Activated T-cell treated with anti-CD3 and anti-CD28 coated beads for 24 hours (primary cell): ENCODE measurements around the gene CFAP65.

Source experiments
- DNase-seq: peaks from one replicate; pipeline ENCODE4 v3.0.0-alpha.2; 2020; ENCODE audit warnings: low read depth

CFAP65 gene

GRCh38 chr2:218990612-218991011 lies 50.7 kb downstream of the CFAP65 start:
- DNase-seq = no peak

- DNase-seq = no peak
These were observed 51.3 kb downstream of the CFAP65 start for GRCh38 chr2:218990052-218990451.

- no peak for DNase-seq
These were observed 52.7 kb downstream of the CFAP65 start for GRCh38 chr2:218988650-218989049.

- no peak for DNase-seq
These were observed 53.2 kb downstream of the CFAP65 start for GRCh38 chr2:218988164-218988563.

- DNase-seq = no peak
These were observed 55.1 kb downstream of the CFAP65 start for GRCh38 chr2:218986148-218986761.

- no peak for DNase-seq
These were observed 55.8 kb downstream of the CFAP65 start for GRCh38 chr2:218985325-218986091.

GRCh38 chr2:218985021-218985324 lies 56.3 kb downstream of the CFAP65 start, which contains the start of gene FEV:
Gene FEV, minus strand, starts transcription at chr2:218985184. Its CDS starts 109 bp downstream, at chr2:218985075.
- DNase-seq = no peak

GRCh38 chr2:218984239-218985020 lies 56.9 kb downstream of the CFAP65 start:
- no peak for DNase-seq

- DNase-seq = no peak
These were observed 57.4 kb downstream of the CFAP65 start for GRCh38 chr2:218983934-218984238.

- no peak for DNase-seq
These were observed 57.9 kb downstream of the CFAP65 start for GRCh38 chr2:218983263-218983933.

GRCh38 chr2:218982586-218983262 lies 58.6 kb downstream of the CFAP65 start:
- DNase-seq = no peak

- DNase-seq = no peak
These were observed 59.3 kb downstream of the CFAP65 start for GRCh38 chr2:218981881-218982585.

GRCh38 chr2:218981390-218981880 lies 59.9 kb downstream of the CFAP65 start:
- no peak for DNase-seq

GRCh38 chr2:218980735-218981389 lies 60.5 kb downstream of the CFAP65 start:
- DNase-seq = no peak

- DNase-seq = peak; percentile 81
These were observed 61.2 kb downstream of the CFAP65 start for GRCh38 chr2:218979846-218980734.

- no peak for DNase-seq
These were observed 66.1 kb downstream of the CFAP65 start for GRCh38 chr2:218975060-218975777.

GRCh38 chr2:218970894-218971293 lies 70.4 kb downstream of the CFAP65 start:
- no peak for DNase-seq

- no peak for DNase-seq
These were observed 77.1 kb downstream of the CFAP65 start for GRCh38 chr2:218964041-218964771.
